Nephron progenitor cell (in vitro differentiated cells): ENCODE data around the gene ALK.

Experiments used
- DNase-seq: peaks from one replicate; pipeline ENCODE4 v3.0.0; 2021
- H3K27ac Mint-ChIP-seq: 2 replicates; pipeline ENCODE4 v1.8.0; 2021; ENCODE audit warnings: mild to moderate bottlenecking, moderate library complexity, mixed read lengths
- H3K27me3 Mint-ChIP-seq: 2 replicates; pipeline ENCODE4 v1.8.0; 2021; ENCODE audit warnings: mild to moderate bottlenecking, low read depth, mixed read lengths; ENCODE audit not compliant: poor library complexity
- H3K36me3 Mint-ChIP-seq: 2 replicates; pipeline ENCODE4 v1.8.0; 2021; ENCODE audit warnings: low read depth, mixed read lengths
- H3K4me1 Mint-ChIP-seq: 2 replicates; pipeline ENCODE4 v1.8.0; 2021; ENCODE audit warnings: mixed read lengths
- H3K4me3 Mint-ChIP-seq: 2 replicates; pipeline ENCODE4 v1.8.0; 2021; ENCODE audit warnings: mild to moderate bottlenecking, moderate library complexity, mixed read lengths
- H3K9me3 Mint-ChIP-seq: 2 replicates; pipeline ENCODE4 v1.8.0; 2021; ENCODE audit warnings: mild to moderate bottlenecking, moderate library complexity, mixed read lengths
- CTCF ChIP-seq: fragments of 200-600 bp; sonication (generic); IDR thresholded peaks from 2 replicates; pipeline ENCODE4 v1.5.0; 2021; ENCODE audit warnings: antibody characterized with exemption

The ALK gene

GRCh38 chr2:29202819-29203495 lies 718.4 kb downstream of the ALK start:
- Mint-ChIP-seq H3K36me3 (no peaks in the 10 kb centered on the region), H3K27ac (no peak overlapping the region), H3K9me3 (no peaks in the 10 kb centered on the region), H3K4me1 (peaks cover 23% of the 10 kb centered on the region), H3K27me3 (peaks cover 14% of the 10 kb centered on the region), H3K4me3 (no peak overlapping the region)
- no peak for TF ChIP-seq CTCF
- DNase-seq: no peak

DNA sequence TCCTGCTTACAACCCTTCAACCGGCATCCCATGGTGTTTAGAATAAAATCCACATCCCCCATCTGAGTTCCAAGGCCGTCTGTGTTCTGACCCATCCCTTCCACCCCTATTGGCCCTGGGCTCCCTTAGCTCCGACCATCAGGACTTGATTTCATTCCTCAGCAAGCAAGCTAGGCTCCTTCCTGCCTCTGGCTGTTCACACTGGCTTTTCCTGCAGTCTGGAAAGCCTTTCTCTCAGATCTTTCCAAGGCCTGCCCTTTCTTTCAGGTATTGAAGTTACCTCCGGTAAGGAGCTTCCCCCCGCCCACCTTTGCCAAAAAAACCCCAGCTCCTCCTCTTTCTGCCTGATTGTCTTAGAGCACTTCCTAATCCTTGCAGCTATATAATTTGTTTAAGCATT lies 719.4 kb downstream of the ALK start:
- DNase-seq: no peak
- TF ChIP-seq CTCF: no peak
- H3K9me3 Mint-ChIP-seq: no peaks in the 10 kb centered on the region
- H3K4me1 Mint-ChIP-seq: peaks cover 23% of the 10 kb centered on the region
- H3K27me3 Mint-ChIP-seq: peaks cover 15% of the 10 kb centered on the region
- H3K27ac Mint-ChIP-seq: peak overlapping the region; percentile 24
- no peaks in the 10 kb centered on the region for H3K36me3 Mint-ChIP-seq
- H3K4me3 Mint-ChIP-seq: no peak overlapping the region

DNA sequence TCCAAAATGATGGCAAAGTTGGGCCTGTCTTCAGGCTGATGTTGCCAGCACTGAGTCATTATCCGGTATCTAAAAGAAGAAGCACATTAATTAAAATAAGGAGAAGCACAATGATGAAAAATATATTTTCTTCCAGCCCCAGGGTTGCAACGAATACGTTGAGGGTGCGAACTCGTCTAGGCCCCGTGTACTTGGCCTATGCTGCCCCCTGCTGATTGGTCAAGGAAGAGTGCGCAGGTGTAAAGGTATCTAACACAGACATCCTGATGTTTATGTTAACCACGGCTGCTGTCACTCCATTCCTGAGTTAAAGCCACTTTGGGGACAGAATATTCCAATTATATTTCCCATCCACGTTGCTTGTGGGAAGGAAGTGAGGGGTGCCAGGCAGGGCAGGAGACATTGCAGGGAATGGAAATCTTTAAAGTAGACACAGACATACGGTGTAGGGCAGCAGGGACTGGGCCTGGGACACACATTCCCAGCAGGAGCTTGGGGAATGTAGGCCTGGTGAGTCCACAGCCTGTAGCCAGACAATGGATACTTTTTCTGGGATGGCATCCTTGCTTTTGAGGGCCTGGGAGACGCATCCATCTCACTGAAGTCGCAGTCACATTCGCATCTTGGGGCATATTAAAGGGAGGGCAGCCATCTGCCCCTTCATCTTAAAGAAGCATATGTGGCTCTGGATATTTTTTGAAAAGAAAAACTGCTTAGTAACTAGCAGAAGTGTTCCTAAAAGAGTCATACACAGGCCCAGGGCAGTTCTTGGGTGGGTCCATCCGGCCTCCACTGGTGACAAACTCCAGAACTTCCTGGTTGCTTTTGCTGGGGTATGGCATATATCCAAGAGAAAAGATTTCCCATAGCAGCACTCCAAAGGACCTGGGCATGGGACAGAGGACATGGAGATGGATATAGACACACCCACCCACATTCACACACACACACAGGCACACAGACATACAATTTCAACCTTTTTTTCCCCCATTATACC lies 724.3 kb downstream of the ALK start:
- Mint-ChIP-seq H3K27ac (no peak overlapping the region), H3K27me3 (peaks cover 21% of the 10 kb centered on the region), H3K9me3 (no peaks in the 10 kb centered on the region), H3K4me3 (no peak overlapping the region), H3K36me3 (no peaks in the 10 kb centered on the region), H3K4me1 (peaks cover 4% of the 10 kb centered on the region)
- DNase-seq: peak; percentile 82
- peak; percentile 83 for TF ChIP-seq CTCF

DNA sequence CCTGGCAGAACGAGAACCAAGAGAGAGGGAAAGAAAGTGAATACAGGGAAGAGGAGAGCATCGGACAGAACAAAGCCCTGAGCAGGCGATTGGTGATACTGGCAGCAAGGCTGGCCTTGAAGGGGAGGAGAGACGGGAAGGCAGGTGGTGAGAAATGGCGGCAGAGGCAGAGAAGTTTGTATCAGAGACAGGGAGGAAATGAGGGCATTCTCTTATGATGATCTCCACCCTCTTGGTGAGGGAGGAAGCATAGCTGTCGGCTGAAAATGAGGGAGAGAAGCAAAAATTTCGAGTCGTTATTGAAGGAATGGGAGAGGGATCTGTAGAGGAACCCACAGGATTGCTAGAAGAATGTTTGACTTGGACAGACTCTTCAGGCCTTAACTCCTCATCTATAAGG lies 725.6 kb downstream of the ALK start:
- TF ChIP-seq CTCF: no peak
- Mint-ChIP-seq H3K27ac (no peak overlapping the region), H3K4me1 (no peaks in the 10 kb centered on the region), H3K9me3 (no peaks in the 10 kb centered on the region), H3K27me3 (peaks cover 18% of the 10 kb centered on the region), H3K4me3 (no peak overlapping the region), H3K36me3 (no peaks in the 10 kb centered on the region)
- no peak for DNase-seq

DNA sequence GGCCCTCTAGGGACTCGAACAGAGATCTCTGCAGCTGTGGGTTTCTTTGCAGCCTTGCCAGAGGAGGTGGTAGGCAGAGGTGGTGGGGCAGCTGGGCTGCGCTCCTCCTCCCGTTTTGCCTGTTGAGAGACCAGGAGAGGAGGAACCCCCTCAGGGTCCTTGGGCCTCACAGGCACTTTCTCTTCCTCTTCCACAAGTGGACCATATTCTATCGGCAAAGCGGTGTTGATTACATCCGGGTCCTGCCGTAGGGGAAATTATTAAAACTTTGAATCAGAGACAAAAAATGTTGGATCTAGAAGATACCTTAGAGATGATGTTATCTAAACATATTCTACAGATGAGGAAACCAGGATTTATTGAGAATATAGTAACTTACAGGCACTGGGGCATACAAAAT lies 727.7 kb downstream of the ALK start:
- no peak overlapping the region for H3K4me3 Mint-ChIP-seq
- H3K9me3 Mint-ChIP-seq: no peaks in the 10 kb centered on the region
- no peaks in the 10 kb centered on the region for H3K36me3 Mint-ChIP-seq
- no peak for TF ChIP-seq CTCF
- H3K4me1 Mint-ChIP-seq: no peaks in the 10 kb centered on the region
- no peak for DNase-seq
- H3K27me3 Mint-ChIP-seq: peaks cover 26% of the 10 kb centered on the region
- H3K27ac Mint-ChIP-seq: no peak overlapping the region
